ENCODE measurements around the gene MAN1C1.

DNA sequence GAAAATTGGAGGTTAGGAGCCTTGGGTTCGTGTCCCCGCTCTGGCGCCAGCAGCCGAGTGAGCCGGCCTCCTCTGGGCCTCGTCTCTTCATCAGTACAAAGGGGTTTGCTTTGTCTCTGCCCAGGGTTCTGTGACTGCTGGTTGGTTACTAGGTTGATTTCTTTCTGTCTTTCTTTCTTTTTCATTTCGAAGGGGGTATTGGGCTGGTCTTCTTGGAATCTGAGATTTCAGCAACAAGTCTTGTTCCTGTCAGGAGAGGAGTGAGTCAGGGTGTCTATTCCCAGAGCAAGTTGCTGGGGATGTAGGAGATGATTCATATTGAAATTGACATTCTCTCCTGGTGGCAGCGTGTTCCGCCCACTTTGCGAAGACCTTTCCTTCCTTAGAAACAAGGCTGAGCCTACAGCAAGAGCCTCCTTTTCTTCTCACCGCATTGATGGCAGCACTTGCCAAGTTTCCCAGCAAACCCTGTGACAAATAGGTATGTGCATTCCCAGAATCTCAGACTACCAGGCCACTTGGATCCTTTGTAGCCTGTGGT is 79.2 kb downstream of the MAN1C1 start:
- TF ChIP-seq CTCF (conservative IDR thresholded peaks at IDR 0.05; ENCODE audit: low read depth, low read length) (no peak), EZH2 (IDR thresholded peaks at IDR 0.05; ENCODE audit: low read length, unreplicated experiment) (no peak), EZH2phosphoT487 (IDR thresholded peaks at IDR 0.05; ENCODE audit: borderline replicate concordance, low read length) (no peak)
